Breast epithelium (tissue), 4 donors: Measurements from ENCODE around the gene C5AR1. TPM values are rescaled to one million over a fixed set of nuclear protein-coding genes. Genes with fewer than 3 reads are reported as not detected.

Source experiments
- DNase-seq, 2 donors: peaks; one replicate each; pipeline ENCODE4 v3.0.0-alpha.2; 2019; ENCODE audit warnings: low spot score in 2 of 2
- H3K27ac ChIP-seq, 2 donors: fragments of 200-600 bp; sonication (generic) in 1 of 2; one replicate each; pipeline ENCODE4 v1.5.1; 2016 to 2019; ENCODE audit warnings: mild to moderate bottlenecking in 1 of 2
- H3K27me3 ChIP-seq, 2 donors: fragments of 200-600 bp; sonication (generic) in 1 of 2; one replicate each; pipeline versions ENCODE4 v1.5.1 to v1.6.0; 2017 to 2019; ENCODE audit warnings: control low read depth in 1 of 2, mild to moderate bottlenecking in 1 of 2
- H3K36me3 ChIP-seq: fragments of 200-600 bp; one replicate; pipeline ENCODE4 v1.5.1; 2019
- H3K4me1 ChIP-seq, 2 donors: fragments of 200-600 bp; sonication (generic); one replicate each; pipeline ENCODE4 v1.5.1; 2016 to 2019; ENCODE audit warnings: control low read depth in 1 of 2
- H3K4me3 ChIP-seq, 3 donors: fragments of 200-600 bp; sonication (generic); 1 replicate in 2 of 3; 2 replicates in 1 of 3; pipeline ENCODE4 v1.5.1; 2016 to 2019; ENCODE audit warnings: mild to moderate bottlenecking in 3 of 3, moderate library complexity in 2 of 3
- H3K9me3 ChIP-seq, 2 donors: fragments of 200-600 bp; sonication (generic) in 1 of 2; one replicate each; pipeline ENCODE4 v1.5.1; 2016 to 2019; ENCODE audit warnings: control low read depth in 1 of 2
- POLR2A ChIP-seq: fragments of 450-650 bp; IDR thresholded peaks from one replicate; pipeline ENCODE4 v1.6.1; 2016; ENCODE audit warnings: antibody characterized with exemption, mild to moderate bottlenecking, moderate library complexity
- POLR2AphosphoS5 ChIP-seq, 3 donors: sonication (generic); formaldehyde crosslinking; IDR thresholded peaks; one replicate each; pipeline ENCODE4 v1.6.1; 2017; ENCODE audit warnings: antibody characterized with exemption in 3 of 3
- intact Hi-C: fragments of 100-400 bp; cut with DNase I; formaldehyde crosslinking; loops from one replicate; pipeline ENCODE4 v1.15.1; 2023; ENCODE audit warnings: low total_unique reads
- total RNA-seq, 3 donors: library from RNA; depleted of rRNA; stranded (reverse); fragments of >200 nt; gene quantifications; one replicate each; pipeline ENCODE4 v1.1.0, GENCODE V29; 2016
- TF ChIP-seq, protein P1 (sequence below), 3 donors: fragments of 450-650 bp; IDR thresholded peaks; one replicate each; pipeline ENCODE4 v1.5.1; 2016 to 2017; ENCODE audit warnings: antibody characterized with exemption in 3 of 3, mild to moderate bottlenecking in 3 of 3, moderate library complexity in 3 of 3

C5AR1 gene
- total RNA-seq, 3 donors from 2014 or later, result 7.5 to 20.0 (median 10.8) TPM

GRCh38 chr19:47272448-47273312 lies 37.0 kb upstream of the C5AR1 start:
- intact Hi-C loops, result no loop called here
- DNase-seq, result peak in 1 of 2 donors; percentile 65
- Histone ChIP-seq H3K4me3 (peak overlapping the region; percentile 65 to 91 (median 85)), H3K4me1 (no peaks in the 10 kb centered on the region), H3K27me3 (no peaks in the 10 kb centered on the region), H3K27ac (peak overlapping the region; percentile 99 to 100), H3K9me3 (no peaks in the 10 kb centered on the region), H3K36me3 (no peaks in the 10 kb centered on the region)
- TF ChIP-seq, protein P1, sequence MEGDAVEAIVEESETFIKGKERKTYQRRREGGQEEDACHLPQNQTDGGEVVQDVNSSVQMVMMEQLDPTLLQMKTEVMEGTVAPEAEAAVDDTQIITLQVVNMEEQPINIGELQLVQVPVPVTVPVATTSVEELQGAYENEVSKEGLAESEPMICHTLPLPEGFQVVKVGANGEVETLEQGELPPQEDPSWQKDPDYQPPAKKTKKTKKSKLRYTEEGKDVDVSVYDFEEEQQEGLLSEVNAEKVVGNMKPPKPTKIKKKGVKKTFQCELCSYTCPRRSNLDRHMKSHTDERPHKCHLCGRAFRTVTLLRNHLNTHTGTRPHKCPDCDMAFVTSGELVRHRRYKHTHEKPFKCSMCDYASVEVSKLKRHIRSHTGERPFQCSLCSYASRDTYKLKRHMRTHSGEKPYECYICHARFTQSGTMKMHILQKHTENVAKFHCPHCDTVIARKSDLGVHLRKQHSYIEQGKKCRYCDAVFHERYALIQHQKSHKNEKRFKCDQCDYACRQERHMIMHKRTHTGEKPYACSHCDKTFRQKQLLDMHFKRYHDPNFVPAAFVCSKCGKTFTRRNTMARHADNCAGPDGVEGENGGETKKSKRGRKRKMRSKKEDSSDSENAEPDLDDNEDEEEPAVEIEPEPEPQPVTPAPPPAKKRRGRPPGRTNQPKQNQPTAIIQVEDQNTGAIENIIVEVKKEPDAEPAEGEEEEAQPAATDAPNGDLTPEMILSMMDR (IDR thresholded peaks at IDR 0.05), result no peak
- TF ChIP-seq POLR2AphosphoS5 (IDR thresholded peaks at IDR 0.05) (peak in 1 of 3 donors; percentile 8), POLR2A (no peak)

- no peaks in the 10 kb centered on the region for H3K27me3 ChIP-seq
- DNase-seq, result peak; percentile 93 to 94
- TF ChIP-seq, protein P1 (IDR thresholded peaks at IDR 0.05), result peak in 1 of 3 donors; percentile 12
- TF ChIP-seq POLR2AphosphoS5 (IDR thresholded peaks at IDR 0.05) (peak; percentile 80 to 93 (median 81)), POLR2A (peak; percentile 84)
- intact Hi-C loops, result no loop called here
- H3K27ac ChIP-seq, result peak overlapping the region; percentile 99 to 100
- H3K36me3 ChIP-seq, result no peaks in the 10 kb centered on the region
- H3K4me3 ChIP-seq, result peak overlapping the region; percentile 65 to 91 (median 85)
- no peaks in the 10 kb centered on the region for H3K4me1 ChIP-seq
- H3K9me3 ChIP-seq, result no peaks in the 10 kb centered on the region
These were observed 36.2 kb upstream of the C5AR1 start for GRCh38 chr19:47273313-47274070.

- Histone ChIP-seq H3K36me3 (no peaks in the 10 kb centered on the region), H3K4me1 (no peaks in the 10 kb centered on the region), H3K27ac (peak within 1 kb of the TSS; percentile 99 to 100), H3K9me3 (no peaks in the 10 kb centered on the region), H3K27me3 (no peaks in the 10 kb centered on the region), H3K4me3 (peak within 1 kb of the TSS; percentile 65 to 91 (median 85))
- peak; percentile 97 to 99 for DNase-seq
- intact Hi-C loops, result no loop called here
- TF ChIP-seq, protein P1 (IDR thresholded peaks at IDR 0.05), result no peak
- peak; percentile 30 for TF ChIP-seq POLR2A
- peak in 2 of 3 donors; percentile 9 to 64 for TF ChIP-seq POLR2AphosphoS5 (IDR thresholded peaks at IDR 0.05)
These were observed 35.4 kb upstream of the C5AR1 start, which contains the start of gene INAFM1 for GRCh38 chr19:47274071-47274890. Gene INAFM1, plus strand, starts transcription at chr19:47274885. Its CDS starts 35 bp downstream, at chr19:47274920.

DNA sequence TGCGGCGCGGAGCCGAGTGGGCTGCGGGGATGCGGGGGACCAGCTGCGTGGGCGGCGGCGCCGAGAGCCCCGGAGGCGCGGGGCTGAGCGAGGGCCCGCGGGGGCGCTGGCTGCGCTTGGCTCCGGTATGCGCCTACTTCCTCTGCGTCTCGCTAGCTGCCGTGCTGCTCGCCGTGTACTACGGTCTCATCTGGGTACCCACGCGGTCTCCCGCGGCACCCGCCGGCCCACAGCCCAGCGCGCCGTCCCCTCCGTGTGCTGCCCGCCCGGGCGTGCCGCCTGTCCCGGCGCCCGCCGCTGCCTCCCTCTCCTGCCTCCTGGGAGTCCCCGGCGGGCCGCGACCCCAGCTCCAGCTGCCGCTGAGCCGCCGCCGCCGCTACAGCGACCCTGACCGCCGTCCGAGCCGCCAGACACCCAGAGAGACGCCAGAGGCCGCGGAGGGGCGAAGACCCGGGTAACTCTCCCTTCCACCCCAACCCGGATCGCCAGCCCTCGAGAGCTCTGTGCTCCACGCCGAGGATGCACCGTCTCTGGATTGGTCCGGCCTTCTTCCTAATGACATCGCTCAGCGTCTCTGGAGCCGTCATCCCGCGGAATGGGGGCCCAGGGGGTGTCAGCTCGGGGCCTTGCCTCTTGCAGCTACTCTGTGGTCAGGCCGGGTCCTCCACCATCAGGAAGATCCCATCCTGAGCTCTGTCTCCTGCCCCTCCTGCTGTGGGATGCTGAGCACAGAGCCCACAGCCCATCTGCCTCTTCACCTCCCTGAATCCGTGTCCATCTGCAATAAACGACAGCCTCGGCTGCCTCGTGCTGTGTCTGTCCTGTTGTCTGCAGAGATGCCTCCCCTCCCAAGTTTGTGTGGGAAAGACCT lies 34.5 kb upstream of the C5AR1 start:
- H3K4me1 ChIP-seq, result no peaks in the 10 kb centered on the region
- DNase-seq, result no peak

More for the DNA sequence above, 34.5 kb upstream of the C5AR1 start:
- Histone ChIP-seq H3K9me3 (no peaks in the 10 kb centered on the region), H3K27ac (peak overlapping the region; percentile 99 to 100), H3K36me3 (no peaks in the 10 kb centered on the region), H3K4me3 (peak overlapping the region; percentile 65 to 91 (median 85)), H3K27me3 (no peaks in the 10 kb centered on the region)
- intact Hi-C loops, result no loop called here
- TF ChIP-seq, protein P1 (IDR thresholded peaks at IDR 0.05), result no peak
- TF ChIP-seq POLR2AphosphoS5 (IDR thresholded peaks at IDR 0.05) (peak in 1 of 3 donors; percentile 11), POLR2A (no peak)
